ENCODE measurements around the gene FAM120B.

Gene FAM120B

GRCh38 chr6:170295510-170296422 lies 10.8 kb upstream of the FAM120B start:
- TF ChIP-seq PATZ1 (CRISPR knock-in tag; IDR thresholded peaks at IDR 0.05; ENCODE audit: borderline replicate concordance) (no peak), ARNTL (CRISPR knock-in tag; IDR thresholded peaks at IDR 0.05; ENCODE audit: borderline replicate concordance, low read depth) (no peak), ZFP3 (CRISPR knock-in tag; IDR thresholded peaks at IDR 0.05) (no peak), OSR1 (CRISPR knock-in tag; IDR thresholded peaks at IDR 0.05) (no peak), ZNF8 (CRISPR knock-in tag; IDR thresholded peaks at IDR 0.05) (no peak), TOX (CRISPR knock-in tag; IDR thresholded peaks at IDR 0.05; ENCODE audit: borderline replicate concordance) (no peak)
- ATAC-seq: peak; percentile 39

- TF ChIP-seq ZNF8 (CRISPR knock-in tag; IDR thresholded peaks at IDR 0.05) (no peak), BACH2 (CRISPR knock-in tag; IDR thresholded peaks at IDR 0.05; ENCODE audit: borderline replicate concordance) (no peak), ZNF70 (CRISPR knock-in tag; IDR thresholded peaks at IDR 0.05) (no peak), ARNTL (CRISPR knock-in tag; IDR thresholded peaks at IDR 0.05; ENCODE audit: borderline replicate concordance, low read depth) (no peak), CSRNP3 (CRISPR knock-in tag; IDR thresholded peaks at IDR 0.05) (no peak), POU6F1 (CRISPR knock-in tag; IDR thresholded peaks at IDR 0.05; ENCODE audit: borderline replicate concordance, low read depth) (no peak)
- no peak for ATAC-seq
Measured at GRCh38 chr6:170296423-170296745, 10.2 kb upstream of the FAM120B start.

- TF ChIP-seq ARNTL (CRISPR knock-in tag; IDR thresholded peaks at IDR 0.05; ENCODE audit: borderline replicate concordance, low read depth) (no peak), PATZ1 (CRISPR knock-in tag; IDR thresholded peaks at IDR 0.05; ENCODE audit: borderline replicate concordance) (no peak), BACH2 (CRISPR knock-in tag; IDR thresholded peaks at IDR 0.05; ENCODE audit: borderline replicate concordance) (no peak), TCF4 (CRISPR knock-in tag; IDR thresholded peaks at IDR 0.05; ENCODE audit: borderline replicate concordance) (no peak), CSDC2 (CRISPR knock-in tag; IDR thresholded peaks at IDR 0.05) (no peak)
- no peak for ATAC-seq
Measured at GRCh38 chr6:170296746-170297575, 9.6 kb upstream of the FAM120B start.

- no peak for TF ChIP-seq BACH2 (CRISPR knock-in tag; IDR thresholded peaks at IDR 0.05; ENCODE audit: borderline replicate concordance)
- no peak for ATAC-seq
Measured at GRCh38 chr6:170297576-170298330, 8.8 kb upstream of the FAM120B start.

- ATAC-seq: no peak
- TF ChIP-seq ZNF565 (CRISPR knock-in tag; conservative IDR thresholded peaks at IDR 0.05; ENCODE audit: low read depth): no peak
- TF ChIP-seq ZC3H10 (CRISPR knock-in tag; IDR thresholded peaks at IDR 0.05): no peak
- TF ChIP-seq ZFP30 (CRISPR knock-in tag; IDR thresholded peaks at IDR 0.05): no peak
- no peak for TF ChIP-seq PATZ1 (CRISPR knock-in tag; IDR thresholded peaks at IDR 0.05; ENCODE audit: borderline replicate concordance)
- no peak for TF ChIP-seq ZNF8 (CRISPR knock-in tag; IDR thresholded peaks at IDR 0.05)
- no peak for TF ChIP-seq ISL1 (CRISPR knock-in tag; IDR thresholded peaks at IDR 0.05)
- no peak for TF ChIP-seq OSR1 (CRISPR knock-in tag; IDR thresholded peaks at IDR 0.05)
- no peak for TF ChIP-seq CSRNP3 (CRISPR knock-in tag; IDR thresholded peaks at IDR 0.05)
- TF ChIP-seq RARB (CRISPR knock-in tag; IDR thresholded peaks at IDR 0.05): no peak
- TF ChIP-seq BACH2 (CRISPR knock-in tag; IDR thresholded peaks at IDR 0.05; ENCODE audit: borderline replicate concordance): no peak
- TF ChIP-seq PPARA (CRISPR knock-in tag; IDR thresholded peaks at IDR 0.05; ENCODE audit: borderline replicate concordance): no peak
- no peak for TF ChIP-seq TOX (CRISPR knock-in tag; IDR thresholded peaks at IDR 0.05; ENCODE audit: borderline replicate concordance)
Measured at GRCh38 chr6:170298688-170299087, 7.9 kb upstream of the FAM120B start.
